Hindlimb muscle (tissue), 1 donor: ENCODE data around the gene DCLK2. TPM values are rescaled to one million over a fixed set of nuclear protein-coding genes. Genes with fewer than 3 reads are reported as not detected.
A peak's percentile ranks its signal among the peaks of the same experiment; 100 is the strongest.

ENCODE experiments used
- DNase-seq: peaks from one replicate; pipeline ENCODE4 v3.0.0-alpha.2; 2013
- polyA plus RNA-seq: library from polyadenylated mRNA; unstranded; fragments of 120-200 nt; gene quantifications from one replicate; pipeline ENCODE4 v1.2.1, GENCODE V29; 2013; ENCODE audit not compliant: insufficient read length

DCLK2 gene
- polyA plus RNA-seq, 1 donor: 9.4 TPM

GRCh38 chr4:150280081-150280895 is 202.0 kb downstream of the DCLK2 start:
- DNase-seq: no peak

GRCh38 chr4:150280975-150281374 is 202.7 kb downstream of the DCLK2 start:
- DNase-seq: no peak

- DNase-seq: no peak
These were observed 205.4 kb downstream of the DCLK2 start for GRCh38 chr4:150283689-150284088.

- DNase-seq: no peak
These were observed 208.4 kb downstream of the DCLK2 start for GRCh38 chr4:150286656-150287055.

GRCh38 chr4:150289198-150289597 is 211.0 kb downstream of the DCLK2 start:
- DNase-seq: no peak

- DNase-seq: no peak
These were observed 211.6 kb downstream of the DCLK2 start for GRCh38 chr4:150289881-150290280.

GRCh38 chr4:150297861-150298474 is 219.7 kb downstream of the DCLK2 start:
- peak; percentile 39 for DNase-seq

GRCh38 chr4:150299816-150300215 is 221.6 kb downstream of the DCLK2 start:
- DNase-seq: no peak

GRCh38 chr4:150302553-150302952 is 224.3 kb downstream of the DCLK2 start:
- DNase-seq: no peak

GRCh38 chr4:150305995-150306394 is 227.8 kb downstream of the DCLK2 start:
- DNase-seq: no peak

GRCh38 chr4:150306719-150307118 is 228.5 kb downstream of the DCLK2 start:
- no peak for DNase-seq
